SK-N-SH (cell line): ENCODE data around the gene MBD3L5.

Experiments
- CTCF ChIP-seq: fragments of 200-600 bp; sonication (generic); IDR thresholded peaks from 2 replicates; pipeline ENCODE4 v1.6.1; 2017; ENCODE audit warnings: antibody characterized with exemption, mild to moderate bottlenecking, moderate library complexity
- GABPA ChIP-seq: IDR thresholded peaks from 2 replicates; pipeline ENCODE4 v1.4.0; 2012; ENCODE audit warnings: low read depth, mild to moderate bottlenecking
- NFIC ChIP-seq: IDR thresholded peaks from 2 replicates; pipeline ENCODE4 v1.4.0; 2012; ENCODE audit warnings: borderline replicate concordance

DNA sequence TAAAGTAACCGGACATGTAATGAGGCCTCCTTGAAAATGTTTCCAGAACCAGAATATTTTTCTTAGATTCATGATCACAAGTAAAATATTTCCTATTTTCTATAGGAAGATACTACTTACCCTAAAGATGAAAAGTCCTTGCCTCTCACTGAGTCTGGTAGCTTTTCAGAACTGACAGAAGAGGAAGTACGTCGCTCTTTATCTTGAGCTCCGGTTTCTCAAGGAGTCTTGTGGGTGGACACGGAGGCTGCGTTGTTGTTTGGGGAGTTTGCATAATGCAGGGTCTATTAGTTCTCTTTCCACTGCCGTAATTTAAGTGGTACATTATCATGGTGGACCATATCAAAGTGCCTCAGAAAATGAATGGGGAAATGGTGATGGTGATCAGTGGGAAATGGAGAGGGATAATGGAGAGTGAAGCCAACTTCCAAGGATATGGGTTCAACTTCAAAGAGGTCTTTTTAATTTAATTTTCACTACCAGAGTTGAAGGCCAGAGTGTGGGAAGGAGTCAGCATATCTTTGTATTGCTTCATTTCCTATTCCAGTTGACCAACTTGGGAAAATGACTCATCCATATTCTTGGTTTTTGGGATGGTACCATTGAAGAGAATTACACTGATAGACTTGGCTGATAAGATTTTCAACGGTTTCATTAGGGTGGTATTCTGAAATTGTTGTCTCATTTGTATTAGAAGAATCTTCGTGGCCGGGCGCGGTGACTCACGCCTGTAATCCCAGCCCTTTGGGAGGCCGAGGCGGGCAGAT, 32.5 kb upstream of the MBD3L5 start:
- no peak for TF ChIP-seq CTCF
- TF ChIP-seq GABPA, result no peak
- TF ChIP-seq NFIC, result no peak
